Heart left ventricle (tissue), 13 donors: ENCODE results near the gene ARHGAP19.

Experiments
- CTCF ChIP-seq, 12 donors: fragments of 200-600 bp; sonication (generic) in 4 of 12; IDR thresholded peaks; one replicate each; pipeline versions ENCODE4 v1.5.0 to v1.8.0; 2018 to 2022; ENCODE audit warnings: antibody characterized with exemption in 12 of 12, mild to moderate bottlenecking in 5 of 12
- POLR2A ChIP-seq, 2 donors: fragments of 450-650 bp; IDR thresholded peaks; one replicate each; pipeline ENCODE4 v1.6.1; 2017; ENCODE audit warnings: antibody characterized with exemption in 2 of 2, mild to moderate bottlenecking in 2 of 2, moderate library complexity in 2 of 2
- donor health status: ischemic (EF 13 %, LVEDD 7.1; RV severe dilation, severe dysfunction).
- donor health status: DM: no; HTN: yes; CAD: no.
- donor health status: DM: no; HTN: no; CAD: no.
- donor health status: ischemic (EF 25% LVEDD 6.9; RV normal size, moderate dysfunction).
- donor health status: ischemic (EF 25% LVEDD 5.7; RV mildly dilated, moderate dysfunction).
- donor health status: ischemic (EF 35%, LVEDD 5.7; RV mildly dilated, moderate dysfunction).
- donor health status: nonischemic (EF 11% LVEDD 7.7; RV severe dilation, severe dysfunction).
- donor health status: DM: yes; HTN: yes; CAD: no.
- donor health status: PGD.
- donor health status: ischemic (EF 29% LVEDD 5.4; RV normal size, mild dysfunction).
- donor health status: nonischemic (EF 23%, LVEDD 6.1; RV moderate dilation, normal function).

GRCh38 chr10:97215619-97216260, 76.7 kb downstream of the ARHGAP19 start:
- TF ChIP-seq CTCF (IDR thresholded peaks at IDR 0.05) (no peak), POLR2A (IDR thresholded peaks at IDR 0.05) (no peak)
